Measurements from ENCODE around the gene ATG9A. TPM values are rescaled to one million over a fixed set of nuclear protein-coding genes. Genes with fewer than 3 reads are reported as not detected.
"Not testable (repeated sequence)": the region's sequence is repeated elsewhere in the genome, so short reads cannot be mapped to it uniquely, and the experiment has no call there.

Gene ATG9A
- total RNA-seq, 4 donors from 2014 or later = 21.5 to 53.5 (median 45.9) TPM

- intact Hi-C loops (cut with DNase I; ENCODE audit: low total_unique reads) = no loop called here
- no peak overlapping the region for H3K27ac ChIP-seq
- TF ChIP-seq CTCF (IDR thresholded peaks at IDR 0.05) (no peak), POLR2A (IDR thresholded peaks at IDR 0.05) (no peak)
- no peaks in the 10 kb centered on the region for H3K9me3 ChIP-seq
- H3K27me3 ChIP-seq = no peaks in the 10 kb centered on the region
- DNase-seq = no peak
- no peaks in the 10 kb centered on the region for H3K36me3 ChIP-seq
- no peaks in the 10 kb centered on the region for H3K4me1 ChIP-seq
- H3K4me3 ChIP-seq = no peak overlapping the region
Observed at GRCh38 chr2:219269362-219270054, 40.1 kb upstream of the ATG9A start.

GRCh38 chr2:219268294-219268693 is 38.9 kb upstream of the ATG9A start:
- no peak overlapping the region for H3K27ac ChIP-seq
- no peaks in the 10 kb centered on the region for H3K4me1 ChIP-seq
- TF ChIP-seq CTCF (IDR thresholded peaks at IDR 0.05) (no peak), POLR2A (IDR thresholded peaks at IDR 0.05) (no peak)
- H3K36me3 ChIP-seq = no peaks in the 10 kb centered on the region
- intact Hi-C loops (cut with DNase I; ENCODE audit: low total_unique reads) = no loop called here
- no peak overlapping the region for H3K4me3 ChIP-seq
- H3K27me3 ChIP-seq = no peaks in the 10 kb centered on the region
- no peaks in the 10 kb centered on the region for H3K9me3 ChIP-seq
- DNase-seq = no peak

- H3K4me3 ChIP-seq = no peak overlapping the region
- TF ChIP-seq CTCF (IDR thresholded peaks at IDR 0.05) (no peak), POLR2A (IDR thresholded peaks at IDR 0.05) (no peak)
- no peak overlapping the region for H3K27ac ChIP-seq
- DNase-seq = no peak
- intact Hi-C loops (cut with DNase I; ENCODE audit: low total_unique reads) = no loop called here
- no peaks in the 10 kb centered on the region for H3K9me3 ChIP-seq
- H3K4me1 ChIP-seq = no peaks in the 10 kb centered on the region
- no peaks in the 10 kb centered on the region for H3K27me3 ChIP-seq
- no peaks in the 10 kb centered on the region for H3K36me3 ChIP-seq
Observed at GRCh38 chr2:219266886-219267285, 37.5 kb upstream of the ATG9A start.

- TF ChIP-seq CTCF (IDR thresholded peaks at IDR 0.05) (no peak), POLR2A (IDR thresholded peaks at IDR 0.05) (no peak)
- Histone ChIP-seq H3K4me1 (no peaks in the 10 kb centered on the region), H3K9me3 (no peaks in the 10 kb centered on the region), H3K27me3 (no peaks in the 10 kb centered on the region), H3K4me3 (no peak overlapping the region), H3K27ac (no peak overlapping the region), H3K36me3 (no peaks in the 10 kb centered on the region)
- intact Hi-C loops (cut with DNase I; ENCODE audit: low total_unique reads) = no loop called here
- no peak for DNase-seq
Observed at GRCh38 chr2:219266232-219266631, 36.8 kb upstream of the ATG9A start.

- H3K9me3 ChIP-seq = no peaks in the 10 kb centered on the region
- intact Hi-C loops (cut with DNase I; ENCODE audit: low total_unique reads) = no loop called here
- H3K4me1 ChIP-seq = no peaks in the 10 kb centered on the region
- no peak overlapping the region for H3K4me3 ChIP-seq
- no peak for TF ChIP-seq POLR2A (IDR thresholded peaks at IDR 0.05)
- no peak for TF ChIP-seq CTCF (IDR thresholded peaks at IDR 0.05)
- no peaks in the 10 kb centered on the region for H3K27me3 ChIP-seq
- H3K27ac ChIP-seq = no peak overlapping the region
- DNase-seq = no peak
- H3K36me3 ChIP-seq = no peaks in the 10 kb centered on the region
Observed at GRCh38 chr2:219261024-219261855, 31.8 kb upstream of the ATG9A start.

- intact Hi-C loops (cut with DNase I; ENCODE audit: low total_unique reads); DNase-seq; H3K4me3 ChIP-seq; H3K4me1 ChIP-seq; H3K9me3 ChIP-seq; H3K36me3 ChIP-seq; H3K27ac ChIP-seq: not testable (repeated sequence)
- H3K27me3 ChIP-seq = peaks cover 0 to 17% of the 10 kb centered on the region in 2 donors
Observed at GRCh38 chr2:219258942-219259341, 29.5 kb upstream of the ATG9A start.

All from uterus (tissue), 4 donors.